ENCODE measurements around the gene GNG7. TPM values are rescaled to one million over a fixed set of nuclear protein-coding genes. Genes with fewer than 3 reads are reported as not detected.

Gene GNG7
- total RNA-seq, 1 donor from 2014 or later: 11.3 TPM

DNA sequence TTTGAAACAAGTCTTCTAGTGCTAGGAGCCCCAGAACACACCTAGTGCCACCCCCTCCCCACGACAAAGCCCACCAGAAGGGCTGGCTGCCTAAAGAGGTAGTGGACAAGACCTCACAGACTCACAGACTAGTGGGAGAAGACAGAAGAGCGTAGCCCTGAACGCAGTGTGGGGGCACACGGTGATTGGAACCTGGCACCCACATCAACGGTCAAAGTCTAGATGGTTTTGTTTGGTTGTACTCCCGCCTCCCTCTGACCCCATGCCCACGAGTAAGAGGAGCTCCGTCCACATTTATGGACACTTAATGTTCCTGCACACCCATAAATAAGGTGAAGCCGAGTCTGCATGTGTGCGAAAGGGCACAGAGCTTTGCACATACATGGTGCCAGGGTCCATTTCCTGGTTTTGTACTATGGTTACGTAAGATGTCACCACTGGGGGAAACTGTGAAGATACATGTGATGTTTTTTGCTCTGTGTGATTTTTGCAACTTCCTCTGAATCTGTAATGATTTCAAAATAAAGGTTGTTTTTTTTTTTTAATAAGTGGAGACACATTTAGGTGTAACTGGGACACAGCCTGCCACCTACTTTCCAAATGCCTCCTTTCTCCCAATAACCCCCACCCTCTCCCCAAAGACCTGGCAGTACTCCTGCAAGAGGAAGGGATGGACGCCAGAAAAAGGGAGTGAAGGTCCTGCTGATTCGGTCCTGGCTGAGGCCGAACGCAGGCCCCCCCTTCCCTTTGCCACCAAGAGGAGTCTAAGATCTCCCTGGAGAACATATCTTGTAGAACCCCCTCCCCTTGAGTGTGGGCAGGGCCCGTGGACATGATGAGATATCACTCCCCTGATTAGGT lies 72.8 kb downstream of the GNG7 start:
- Mint-ChIP-seq H3K9me3 (ENCODE audit: low read depth) (peaks cover 6% of the 10 kb centered on the region), H3K4me3 (ENCODE audit: low read depth) (no peak overlapping the region), H3K4me1 (ENCODE audit: low read depth) (no peaks in the 10 kb centered on the region), H3K36me3 (ENCODE audit: insufficient read depth) (peaks cover 2% of the 10 kb centered on the region), H3K27me3 (no peaks in the 10 kb centered on the region), H3K27ac (no peak overlapping the region)
- DNase-seq (ENCODE audit: low spot score, unreplicated experiment): no peak
- TF ChIP-seq, protein P1, sequence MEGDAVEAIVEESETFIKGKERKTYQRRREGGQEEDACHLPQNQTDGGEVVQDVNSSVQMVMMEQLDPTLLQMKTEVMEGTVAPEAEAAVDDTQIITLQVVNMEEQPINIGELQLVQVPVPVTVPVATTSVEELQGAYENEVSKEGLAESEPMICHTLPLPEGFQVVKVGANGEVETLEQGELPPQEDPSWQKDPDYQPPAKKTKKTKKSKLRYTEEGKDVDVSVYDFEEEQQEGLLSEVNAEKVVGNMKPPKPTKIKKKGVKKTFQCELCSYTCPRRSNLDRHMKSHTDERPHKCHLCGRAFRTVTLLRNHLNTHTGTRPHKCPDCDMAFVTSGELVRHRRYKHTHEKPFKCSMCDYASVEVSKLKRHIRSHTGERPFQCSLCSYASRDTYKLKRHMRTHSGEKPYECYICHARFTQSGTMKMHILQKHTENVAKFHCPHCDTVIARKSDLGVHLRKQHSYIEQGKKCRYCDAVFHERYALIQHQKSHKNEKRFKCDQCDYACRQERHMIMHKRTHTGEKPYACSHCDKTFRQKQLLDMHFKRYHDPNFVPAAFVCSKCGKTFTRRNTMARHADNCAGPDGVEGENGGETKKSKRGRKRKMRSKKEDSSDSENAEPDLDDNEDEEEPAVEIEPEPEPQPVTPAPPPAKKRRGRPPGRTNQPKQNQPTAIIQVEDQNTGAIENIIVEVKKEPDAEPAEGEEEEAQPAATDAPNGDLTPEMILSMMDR (IDR thresholded peaks at IDR 0.05; ENCODE audit: unreplicated experiment): no peak

DNA sequence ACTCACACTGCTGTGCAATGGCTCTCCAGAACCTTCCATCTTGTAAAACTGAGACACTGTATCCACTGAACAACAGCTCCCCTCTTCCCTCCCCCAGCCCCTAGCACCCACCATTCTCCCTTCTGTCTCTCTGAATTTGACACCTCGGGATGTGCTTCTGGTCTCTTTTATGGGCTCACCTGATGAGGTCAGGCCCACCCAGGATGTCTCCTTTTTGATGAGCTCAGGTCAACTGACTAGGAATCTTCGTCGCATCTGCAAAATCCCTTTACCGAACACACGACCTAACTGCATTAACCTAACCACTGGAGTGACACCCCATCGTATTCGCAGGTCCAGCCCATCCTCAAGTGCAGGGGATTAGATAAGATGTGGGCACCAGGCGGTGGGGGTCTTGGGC lies 73.9 kb downstream of the GNG7 start:
- no peaks in the 10 kb centered on the region for H3K27me3 Mint-ChIP-seq
- H3K36me3 Mint-ChIP-seq (ENCODE audit: insufficient read depth): peaks cover 2% of the 10 kb centered on the region
- H3K4me1 Mint-ChIP-seq (ENCODE audit: low read depth): peaks cover 2% of the 10 kb centered on the region
- H3K9me3 Mint-ChIP-seq (ENCODE audit: low read depth): peaks cover 6% of the 10 kb centered on the region
- TF ChIP-seq, protein P1 (IDR thresholded peaks at IDR 0.05; ENCODE audit: unreplicated experiment): no peak
- no peak overlapping the region for H3K27ac Mint-ChIP-seq
- no peak for DNase-seq (ENCODE audit: low spot score, unreplicated experiment)
- H3K4me3 Mint-ChIP-seq (ENCODE audit: low read depth): no peak overlapping the region

DNA sequence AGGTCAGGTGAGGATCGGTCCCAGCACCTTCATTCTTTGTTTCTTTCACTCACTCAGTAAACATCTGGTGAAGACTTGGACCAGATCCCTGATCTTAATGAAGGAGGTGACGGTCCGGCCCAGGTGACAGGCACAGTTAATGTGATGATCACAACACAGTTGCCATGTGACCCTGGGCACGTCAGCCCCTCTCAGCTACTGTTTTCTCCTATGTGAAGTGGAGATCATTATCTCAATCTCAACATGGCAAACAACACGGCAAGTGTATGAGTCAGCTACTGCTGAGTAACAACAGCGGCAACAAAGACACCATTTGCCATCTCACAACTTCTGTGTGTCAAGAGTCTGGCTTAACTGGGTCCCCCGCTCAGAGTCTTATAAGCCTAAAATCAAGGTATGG lies 74.6 kb downstream of the GNG7 start:
- H3K4me3 Mint-ChIP-seq (ENCODE audit: low read depth): no peak overlapping the region

DNA sequence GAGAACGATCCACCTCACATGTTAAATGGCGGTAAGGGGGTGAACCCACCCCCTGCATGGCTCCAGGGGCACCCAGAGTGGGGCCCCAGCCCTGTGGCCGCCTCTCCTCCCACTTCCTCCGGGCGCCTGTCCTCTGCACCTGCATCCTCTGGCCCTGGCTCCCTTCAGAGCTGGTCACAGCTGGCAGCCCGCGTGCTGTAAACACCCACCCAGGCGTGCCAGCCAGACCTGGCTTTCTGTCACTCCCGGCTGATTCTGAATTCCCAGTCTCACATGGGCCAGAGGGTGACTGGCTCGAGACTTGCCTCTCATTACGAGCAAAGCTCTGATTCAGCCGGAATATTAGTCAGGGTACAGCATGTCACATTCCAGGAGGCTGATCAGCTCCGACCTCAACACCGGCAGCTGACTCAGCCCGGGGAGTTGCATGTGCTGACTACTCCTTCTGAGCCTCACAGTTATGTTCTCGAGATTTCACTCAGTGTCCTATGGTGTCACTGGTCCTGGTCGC lies 75.1 kb downstream of the GNG7 start:
- Mint-ChIP-seq H3K4me1 (ENCODE audit: low read depth) (peaks cover 2% of the 10 kb centered on the region), H3K27me3 (no peaks in the 10 kb centered on the region), H3K9me3 (ENCODE audit: low read depth) (peaks cover 6% of the 10 kb centered on the region), H3K4me3 (ENCODE audit: low read depth) (no peak overlapping the region), H3K36me3 (ENCODE audit: insufficient read depth) (peaks cover 2% of the 10 kb centered on the region), H3K27ac (no peak overlapping the region)
- TF ChIP-seq, protein P1 (IDR thresholded peaks at IDR 0.05; ENCODE audit: unreplicated experiment): no peak
- no peak for DNase-seq (ENCODE audit: low spot score, unreplicated experiment)

More for the DNA sequence above, 74.6 kb downstream of the GNG7 start:
- Mint-ChIP-seq H3K9me3 (ENCODE audit: low read depth) (peaks cover 6% of the 10 kb centered on the region), H3K4me1 (ENCODE audit: low read depth) (peaks cover 2% of the 10 kb centered on the region), H3K27me3 (no peaks in the 10 kb centered on the region), H3K27ac (no peak overlapping the region), H3K36me3 (ENCODE audit: insufficient read depth) (peaks cover 2% of the 10 kb centered on the region)
- TF ChIP-seq, protein P1 (IDR thresholded peaks at IDR 0.05; ENCODE audit: unreplicated experiment): no peak
- DNase-seq (ENCODE audit: low spot score, unreplicated experiment): no peak

DNA sequence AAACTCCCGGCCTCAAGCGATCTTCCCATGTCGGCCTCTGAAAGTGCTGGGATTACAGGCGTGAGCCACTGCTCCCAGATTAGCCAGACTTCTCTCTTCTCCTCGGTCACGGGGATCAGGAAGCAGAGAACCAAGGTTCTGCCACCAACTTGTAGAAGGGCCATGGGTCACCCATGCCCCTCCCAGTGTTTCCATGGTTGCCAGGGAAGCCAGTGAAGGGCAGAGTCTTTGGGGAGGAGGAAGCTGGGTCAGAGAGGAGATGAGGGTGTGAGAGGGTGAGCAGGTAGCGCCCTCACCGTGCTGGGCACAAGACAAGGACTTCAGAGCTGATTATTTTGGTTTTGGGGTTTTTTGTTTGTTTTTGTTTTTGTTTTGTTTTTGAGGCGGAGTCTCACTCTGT lies 77.1 kb downstream of the GNG7 start:
- H3K9me3 Mint-ChIP-seq (ENCODE audit: low read depth): peaks cover 6% of the 10 kb centered on the region

More for the DNA sequence above, 77.1 kb downstream of the GNG7 start:
- TF ChIP-seq, protein P1 (IDR thresholded peaks at IDR 0.05; ENCODE audit: unreplicated experiment): no peak
- no peak for DNase-seq (ENCODE audit: low spot score, unreplicated experiment)
- H3K27ac Mint-ChIP-seq: no peak overlapping the region
- no peak overlapping the region for H3K4me3 Mint-ChIP-seq (ENCODE audit: low read depth)
- H3K27me3 Mint-ChIP-seq: no peaks in the 10 kb centered on the region
- H3K36me3 Mint-ChIP-seq (ENCODE audit: insufficient read depth): peaks cover 2% of the 10 kb centered on the region
- peaks cover 2% of the 10 kb centered on the region for H3K4me1 Mint-ChIP-seq (ENCODE audit: low read depth)
